Stimulated activated naive CD8-positive, alpha-beta T cell treated with anti-CD3 and anti-CD28 coated beads, Interleukin-15, Interleukin-2, amounts not matched to agents 100 U/mL and 50 U/mL, for 24 hours (primary cell): Measurements from ENCODE around the gene WNT16.
A peak's percentile ranks its signal among the peaks of the same experiment; 100 is the strongest.

Experiments used
- ATAC-seq: fragments of 150-1000 bp; cut with Tn5 transposase; one replicate; pipeline ENCODE4 v1.10.0; 2021
- DNase-seq: peaks from one replicate; pipeline ENCODE4 v3.0.0; 2021

The WNT16 gene

DNA sequence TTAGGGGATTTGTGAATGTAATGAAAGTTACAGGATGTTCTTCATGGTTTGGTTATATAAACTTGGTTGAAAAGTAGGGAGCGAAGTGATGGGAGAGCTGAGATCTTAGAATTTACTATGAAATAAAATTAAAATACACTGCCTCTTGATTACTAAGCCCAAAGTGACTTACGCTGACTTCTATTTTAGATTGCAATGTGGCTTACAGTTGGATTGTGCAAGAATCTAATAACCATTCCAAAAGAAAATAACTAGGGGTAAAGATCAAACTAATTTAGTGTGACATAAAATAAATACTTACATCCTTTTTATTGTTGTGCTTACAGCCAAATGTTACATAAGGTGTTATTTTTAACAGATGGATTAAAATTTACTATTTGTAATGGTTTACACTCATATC is 15.3 kb downstream of the WNT16 start:
- DNase-seq (no peak), ATAC-seq (no peak)

DNA sequence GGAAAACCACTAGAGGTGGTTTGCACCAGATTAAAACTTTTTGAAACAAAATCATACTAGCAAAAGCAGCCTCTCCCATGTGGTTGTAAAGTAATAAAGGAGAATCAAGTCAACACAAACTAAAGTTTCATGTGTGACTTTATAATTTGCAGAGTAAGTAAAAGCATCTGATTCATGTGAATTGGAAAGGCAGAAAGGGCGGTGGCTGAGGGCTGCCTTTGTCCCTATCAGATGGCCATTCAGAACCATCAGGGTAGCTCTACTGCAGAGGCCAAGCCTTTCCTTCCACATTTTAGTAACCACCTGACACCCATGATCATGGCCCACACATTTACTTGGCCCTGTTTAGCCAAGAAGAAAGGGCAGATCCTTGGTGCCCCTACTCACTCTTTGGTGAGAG is 15.7 kb downstream of the WNT16 start:
- ATAC-seq (no peak), DNase-seq (no peak)

DNA sequence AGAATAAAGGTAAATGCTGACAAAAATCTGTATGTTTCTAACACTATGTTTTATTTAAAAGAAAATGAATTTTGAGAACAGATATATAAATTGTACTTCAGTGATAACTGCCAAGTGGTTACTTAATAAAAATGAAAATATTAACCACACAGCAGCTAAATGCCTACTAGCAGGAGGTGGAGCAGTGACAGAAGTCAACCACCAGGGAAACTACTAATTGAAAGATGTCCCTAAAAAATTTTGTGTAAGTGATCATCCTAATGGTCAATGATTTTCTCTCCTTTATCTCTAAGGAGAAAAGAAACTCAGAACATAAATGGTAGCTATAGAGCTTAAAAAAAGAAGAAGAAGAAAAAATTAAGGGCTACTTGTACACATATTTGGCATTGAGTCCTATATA is 22.9 kb downstream of the WNT16 start:
- no peak for DNase-seq
- no peak for ATAC-seq

DNA sequence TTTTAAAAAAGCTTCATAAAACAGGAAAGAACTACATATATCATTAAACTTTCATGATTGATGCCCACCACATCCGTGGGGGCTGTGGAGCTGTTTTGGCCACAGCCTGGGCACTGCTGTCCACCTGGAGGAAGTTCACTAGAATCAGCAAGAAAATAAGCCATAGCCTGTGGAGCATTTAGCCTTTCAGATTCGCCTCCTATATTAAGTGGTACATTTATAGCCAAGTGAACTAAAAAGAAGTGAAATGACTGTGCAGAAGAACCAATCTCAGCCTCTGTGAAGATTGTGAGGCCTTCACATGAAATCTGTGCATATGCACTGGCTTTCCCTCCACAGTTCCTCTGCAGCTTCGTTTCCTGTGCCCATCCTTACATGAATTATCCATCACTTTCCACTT is 23.5 kb downstream of the WNT16 start:
- ATAC-seq (no peak), DNase-seq (no peak)

DNA sequence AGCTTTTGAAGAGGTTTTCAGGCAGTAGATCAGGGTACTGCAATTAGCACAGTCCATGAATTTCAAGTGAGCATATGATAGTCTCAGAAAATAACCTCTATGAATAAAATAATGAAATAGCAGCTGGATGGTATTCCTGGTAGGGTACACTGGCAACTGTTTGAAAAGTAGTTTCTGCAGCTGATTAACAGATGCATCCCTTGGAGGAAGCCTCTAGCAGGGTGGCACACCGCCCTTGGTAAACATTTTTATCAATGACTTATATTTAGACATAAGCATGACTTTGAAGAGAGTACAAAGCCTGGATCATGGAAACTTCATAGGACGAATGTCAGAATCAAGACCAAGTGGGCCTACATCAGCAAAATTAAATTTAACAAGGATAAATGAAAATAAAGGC is 26.8 kb downstream of the WNT16 start:
- ATAC-seq (no peak), DNase-seq (no peak)

DNA sequence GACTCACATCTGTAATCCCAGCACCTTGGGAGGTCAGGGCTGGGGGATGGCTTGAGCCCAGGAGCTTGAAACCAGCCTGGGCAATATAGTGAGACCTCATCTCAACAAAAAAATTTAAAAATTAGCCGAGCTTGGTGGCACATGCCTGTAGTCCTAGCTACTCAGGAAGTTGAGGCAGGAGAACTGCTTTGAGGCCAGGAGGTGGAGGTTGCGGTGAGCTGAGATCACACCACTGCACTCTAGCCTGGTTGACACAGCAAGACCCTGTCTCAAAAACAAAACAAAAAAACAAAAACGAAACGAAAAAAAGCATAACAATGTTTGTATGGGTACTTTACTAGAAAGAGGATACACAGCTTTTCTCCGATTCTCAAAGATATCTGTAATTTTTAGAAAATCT is 31.8 kb downstream of the WNT16 start:
- DNase-seq: no peak
- no peak for ATAC-seq

DNA sequence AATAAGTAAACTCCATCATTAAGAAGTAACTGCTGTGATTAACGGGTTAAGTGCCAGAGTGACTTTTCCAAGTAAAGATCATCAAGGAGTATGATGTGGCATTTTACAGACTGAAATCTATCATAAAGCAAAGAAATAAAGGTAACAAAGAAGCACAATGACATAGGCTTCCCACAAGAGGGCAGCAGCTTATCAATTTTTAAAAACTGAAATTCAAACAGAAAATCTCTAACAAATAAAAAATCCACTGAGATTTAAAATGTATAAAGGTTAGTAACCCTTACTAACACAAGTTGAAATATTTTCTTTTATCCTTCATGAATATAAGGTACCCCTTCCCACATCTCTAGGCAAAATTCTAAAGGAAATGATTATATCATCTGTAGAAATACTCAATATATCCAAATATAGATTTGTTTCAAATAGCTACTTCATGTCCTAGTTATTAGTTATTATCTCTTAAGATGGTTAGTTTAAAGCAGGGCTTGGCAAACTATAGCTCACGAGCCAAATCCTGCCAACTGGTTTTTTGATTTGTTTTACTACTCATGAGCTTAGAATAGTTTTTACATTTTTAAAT is 38.1 kb downstream of the WNT16 start:
- DNase-seq (no peak), ATAC-seq (no peak)

DNA sequence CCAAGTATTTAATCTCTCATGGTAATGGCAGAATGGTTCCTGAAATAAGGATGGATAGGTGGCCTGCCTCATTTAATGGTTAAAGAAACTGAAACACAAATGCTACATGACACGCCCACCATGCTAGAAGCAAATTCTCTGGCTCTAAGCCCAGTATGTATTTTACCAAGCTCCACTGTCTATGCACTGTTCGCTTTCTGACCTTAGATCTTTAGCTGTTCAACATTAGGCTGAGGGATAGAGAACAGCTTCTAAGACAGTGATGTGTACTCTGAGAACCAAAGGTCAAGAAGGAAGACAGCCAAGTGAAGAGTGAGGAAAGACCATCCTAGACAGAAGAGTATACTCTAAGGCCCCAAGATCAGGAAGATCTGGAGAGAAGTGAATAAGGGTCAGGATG is 40.7 kb downstream of the WNT16 start:
- ATAC-seq: no peak
- DNase-seq: no peak

DNA sequence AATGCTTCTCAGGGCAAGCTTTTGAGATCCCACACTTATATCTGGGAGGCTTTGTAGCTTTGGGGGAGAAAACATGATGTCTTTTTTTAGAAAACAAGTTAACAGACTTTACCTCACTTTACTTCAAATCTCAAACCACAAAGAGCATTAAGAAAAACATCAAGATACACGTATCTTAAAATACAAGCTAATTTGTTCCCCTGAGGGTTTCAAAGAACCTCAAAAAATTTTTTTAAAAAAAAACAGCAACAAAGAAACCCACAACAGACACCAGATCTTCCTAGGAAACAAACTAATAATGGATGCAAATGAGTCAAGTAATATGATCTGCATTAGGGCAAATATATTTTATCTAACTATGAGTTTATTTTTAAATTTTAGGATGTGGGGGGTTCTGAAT is 42.6 kb downstream of the WNT16 start:
- ATAC-seq: no peak
- no peak for DNase-seq

DNA sequence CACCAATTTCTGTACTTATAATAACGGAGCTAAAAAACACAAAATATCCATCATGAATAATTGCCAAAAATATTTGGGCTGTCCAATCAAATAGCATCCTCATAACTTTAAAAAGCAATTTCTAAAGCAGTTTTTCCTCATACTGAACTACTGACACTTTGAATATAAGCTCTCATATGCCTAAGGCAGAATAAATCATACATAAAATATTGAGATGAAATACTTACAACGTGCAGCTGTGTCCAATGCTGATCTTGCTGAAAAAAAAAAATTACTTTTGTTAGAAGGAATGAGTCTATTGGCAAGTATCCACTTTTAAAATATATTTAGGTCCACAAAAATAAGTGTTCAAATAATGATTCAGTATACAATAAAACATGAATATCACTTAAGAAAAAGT is 43.1 kb downstream of the WNT16 start:
- no peak for ATAC-seq

DNA sequence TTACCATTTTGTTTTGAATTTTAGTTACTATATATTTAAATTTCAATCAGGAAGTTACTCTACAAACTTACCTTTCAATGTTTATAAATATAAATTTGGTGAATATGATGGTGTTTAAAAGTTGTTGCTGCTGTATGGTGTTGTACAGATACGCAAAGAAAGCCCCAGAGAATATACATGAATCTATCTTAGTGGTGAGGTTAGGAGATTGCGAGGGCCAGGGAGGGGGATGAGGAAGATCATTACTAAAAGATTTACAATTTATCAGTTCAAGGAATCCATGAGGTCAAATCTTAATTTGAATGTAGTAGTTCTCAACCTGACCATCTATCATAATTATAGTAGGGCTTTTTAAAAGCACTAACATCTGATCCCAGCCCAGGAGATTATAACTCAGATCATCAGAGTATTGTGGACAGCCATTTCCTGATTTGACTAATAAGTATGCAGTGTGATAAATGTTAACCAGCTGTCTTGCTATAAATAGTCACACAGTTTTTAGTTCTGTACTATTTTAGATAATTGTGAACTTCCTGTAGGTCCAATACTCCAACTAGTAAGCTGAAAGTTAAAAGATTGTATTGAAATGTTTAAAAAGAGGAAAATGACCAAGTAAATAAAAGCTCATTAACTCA is 43.7 kb downstream of the WNT16 start:
- DNase-seq: no peak
- ATAC-seq: peak; percentile 84

More for the DNA sequence above, 43.1 kb downstream of the WNT16 start:
- DNase-seq: no peak

DNA sequence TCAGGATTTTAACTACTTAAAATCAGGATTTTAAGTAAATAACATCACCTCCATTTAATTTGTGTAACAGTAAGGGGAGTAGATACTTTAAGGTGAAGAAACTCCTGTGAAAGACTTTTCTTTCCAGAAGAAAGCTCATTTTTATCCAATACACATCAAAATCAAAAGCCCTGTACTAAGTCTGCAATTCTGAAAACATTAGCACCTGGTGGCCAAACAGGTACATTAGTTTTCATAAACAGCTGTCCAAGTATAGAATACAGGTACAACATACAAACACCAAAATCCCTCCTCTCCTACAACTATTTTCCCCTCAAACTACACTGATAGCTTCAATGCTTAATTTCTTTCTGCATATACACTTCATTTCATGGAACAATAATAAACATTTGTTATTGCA is 44.4 kb downstream of the WNT16 start:
- ATAC-seq (no peak), DNase-seq (no peak)

DNA sequence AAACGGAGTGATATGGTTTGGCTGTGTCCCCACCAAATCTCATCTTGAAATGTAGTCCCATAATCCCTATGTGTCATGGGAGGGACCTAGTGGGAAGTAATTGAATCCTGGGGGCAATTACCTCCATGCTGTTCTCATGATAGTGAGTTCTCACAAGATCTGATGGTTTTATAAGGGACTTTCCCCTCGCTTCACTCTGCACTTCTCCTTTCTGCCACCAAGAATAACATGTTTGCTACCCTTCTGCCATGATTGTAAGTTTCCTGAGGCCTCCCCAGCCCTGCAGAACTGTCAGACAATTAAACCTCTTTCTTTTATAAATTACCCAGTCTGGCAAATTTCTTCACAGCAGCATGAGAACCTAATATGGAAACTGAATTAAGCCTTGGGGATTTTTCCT is 48.2 kb downstream of the WNT16 start:
- DNase-seq: no peak
- no peak for ATAC-seq

DNA sequence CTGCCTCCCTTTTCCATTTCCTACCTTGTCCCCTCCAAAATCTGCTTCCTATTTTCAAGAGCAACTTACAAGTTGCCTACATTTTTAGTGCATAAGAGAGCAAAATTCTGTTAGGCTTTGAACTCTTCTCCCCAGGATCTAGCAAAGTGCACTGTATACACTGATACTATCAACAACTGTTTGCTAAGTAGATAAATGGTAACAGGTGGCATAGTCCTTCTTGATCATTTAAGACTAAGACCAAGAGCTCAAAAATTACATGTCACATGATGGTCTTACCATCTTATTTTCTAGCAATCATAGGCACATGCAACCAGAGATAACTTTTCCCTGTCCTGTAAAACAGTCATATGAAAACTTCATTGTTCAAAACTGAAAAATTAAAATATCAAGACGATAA is 51.1 kb downstream of the WNT16 start:
- ATAC-seq (no peak), DNase-seq (no peak)

DNA sequence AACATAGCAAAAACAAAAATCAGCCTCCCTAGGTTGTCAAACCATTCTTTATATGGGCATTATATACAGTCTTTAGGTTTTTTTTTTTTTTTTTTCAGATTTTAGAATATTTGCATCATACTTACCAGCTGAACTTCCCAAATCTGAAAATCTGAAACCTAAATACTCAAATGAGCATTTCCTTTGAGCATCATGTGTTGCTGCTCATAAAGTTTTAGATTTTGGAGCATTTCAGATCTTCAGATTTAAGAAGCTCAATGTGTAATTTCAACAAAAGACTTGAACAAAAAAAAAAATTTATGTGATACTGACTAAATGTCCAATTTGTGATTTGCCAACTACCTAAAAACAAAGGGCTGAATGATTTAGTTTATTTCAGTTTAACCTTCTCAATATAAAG is 53.7 kb downstream of the WNT16 start:
- DNase-seq: no peak
- no peak for ATAC-seq

DNA sequence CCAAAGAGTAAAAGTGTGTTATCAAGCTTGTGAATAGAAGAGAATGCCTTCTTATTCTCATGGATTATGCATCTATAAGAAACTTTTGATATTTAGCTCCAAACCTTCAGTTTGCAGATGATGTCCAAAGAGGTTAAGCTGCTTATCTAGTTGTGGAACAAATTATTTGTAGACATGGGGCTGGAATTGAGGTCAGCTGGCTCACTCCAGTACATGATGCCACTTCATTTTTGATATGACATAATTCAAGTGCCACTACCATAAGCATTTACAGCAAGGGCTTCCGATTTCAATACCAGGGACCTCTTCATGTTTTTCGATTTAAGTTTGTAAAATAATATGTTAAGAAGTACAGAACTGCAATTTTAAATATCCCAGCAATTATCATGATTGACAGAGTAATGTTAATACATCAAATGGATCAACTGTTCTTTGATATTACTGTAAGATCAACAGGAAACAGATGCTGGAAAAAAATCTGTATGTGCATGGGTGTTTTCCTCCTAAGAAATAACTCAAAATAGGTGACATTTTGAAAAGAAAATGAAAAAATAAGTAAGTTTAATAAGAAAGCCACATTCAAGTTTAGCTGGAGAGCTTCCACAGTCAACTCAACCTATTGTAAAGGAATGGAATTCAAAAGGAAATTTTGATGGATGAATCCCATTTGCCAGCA is 54.6 kb downstream of the WNT16 start:
- DNase-seq (no peak), ATAC-seq (no peak)

DNA sequence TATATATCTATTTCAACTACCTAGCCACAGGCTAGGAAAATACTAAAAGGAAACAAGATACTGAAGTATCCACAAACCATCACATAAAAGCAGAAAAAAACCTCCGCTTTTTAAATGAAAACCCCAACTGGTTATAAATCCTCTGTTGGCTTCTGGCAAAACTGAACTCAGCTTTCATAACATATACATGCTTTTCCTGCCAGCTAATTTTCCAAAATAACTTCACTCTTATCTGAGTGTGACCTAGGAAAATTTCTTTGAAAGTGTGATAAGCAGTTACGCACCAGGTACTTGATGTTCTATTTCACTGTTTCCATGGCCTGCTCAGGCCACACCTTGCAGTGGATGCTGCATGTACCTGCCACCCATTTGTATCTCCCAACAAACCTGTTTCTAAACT is 55.5 kb downstream of the WNT16 start:
- DNase-seq (no peak), ATAC-seq (peak; percentile 65)

DNA sequence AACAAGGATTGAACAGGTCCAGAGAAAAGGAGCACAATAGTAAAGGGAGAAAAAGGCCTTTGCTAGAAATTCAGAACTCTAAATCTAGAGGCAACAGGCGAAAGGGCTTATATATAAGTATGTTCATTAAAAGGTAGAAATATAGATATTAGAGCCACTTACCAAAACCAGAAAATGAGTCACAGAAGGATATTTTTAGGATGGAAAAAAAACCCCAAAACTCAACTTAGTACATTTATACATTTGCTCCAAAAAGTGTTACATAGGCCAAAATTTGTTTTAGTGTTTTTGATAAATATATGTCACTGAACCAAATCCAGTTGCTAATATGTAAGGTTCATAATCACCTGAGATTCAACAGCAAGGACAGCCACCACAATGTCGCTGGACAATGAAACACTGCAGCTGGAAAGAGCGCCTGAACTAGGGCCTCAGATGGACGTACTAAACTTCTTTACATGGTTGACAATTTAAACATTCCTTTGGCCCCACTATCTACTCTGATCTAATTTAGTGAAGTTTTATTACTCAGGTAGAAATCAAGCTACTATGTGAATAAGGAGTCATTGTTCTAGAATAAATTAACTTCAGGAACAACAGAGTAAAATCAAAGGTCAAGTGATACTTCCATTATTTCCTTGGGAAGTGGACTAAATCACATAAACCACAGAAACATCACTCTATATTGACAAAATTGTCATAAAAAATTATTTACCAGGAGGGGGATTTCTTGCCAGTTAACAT is 56.4 kb downstream of the WNT16 start:
- no peak for ATAC-seq

DNA sequence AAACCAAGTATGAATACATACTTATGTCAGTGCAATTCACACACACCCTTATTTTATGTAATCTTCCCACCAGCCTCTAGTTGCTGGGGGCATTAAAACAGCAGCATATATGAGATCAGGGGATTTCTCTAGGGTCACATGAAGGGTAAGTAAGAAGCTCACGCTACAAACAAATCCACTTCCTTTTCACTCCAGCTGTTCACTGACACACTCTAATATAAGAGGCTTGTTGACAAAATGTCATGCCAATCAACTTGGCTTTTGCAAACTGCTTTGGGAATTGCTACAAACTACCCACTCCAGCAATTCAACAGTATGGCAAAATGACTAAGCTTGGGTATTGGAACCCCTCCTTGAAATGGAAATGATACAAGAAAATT is 57.0 kb downstream of the WNT16 start:
- ATAC-seq: peak; percentile 55
- DNase-seq: no peak

More for the DNA sequence above, 56.4 kb downstream of the WNT16 start:
- DNase-seq: no peak

DNA sequence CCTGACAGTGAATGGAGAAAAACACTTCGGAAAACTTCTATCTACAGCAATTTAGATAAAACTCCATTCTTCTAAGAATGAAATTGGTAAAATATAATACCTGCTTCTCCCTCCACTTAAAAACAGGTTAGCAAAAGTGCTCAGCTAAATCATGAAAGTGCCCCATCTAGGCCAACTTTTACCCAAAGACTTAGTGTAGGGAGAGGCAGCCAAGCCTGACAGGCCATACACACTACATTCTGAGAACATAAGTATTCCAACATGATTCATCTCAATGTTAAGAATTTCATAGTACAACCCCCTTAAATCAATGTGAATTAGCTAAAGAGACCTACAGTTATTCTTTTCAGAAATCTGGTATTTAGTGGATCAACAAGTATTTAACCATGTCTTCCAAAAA is 60.1 kb downstream of the WNT16 start:
- ATAC-seq: no peak
- no peak for DNase-seq

DNA sequence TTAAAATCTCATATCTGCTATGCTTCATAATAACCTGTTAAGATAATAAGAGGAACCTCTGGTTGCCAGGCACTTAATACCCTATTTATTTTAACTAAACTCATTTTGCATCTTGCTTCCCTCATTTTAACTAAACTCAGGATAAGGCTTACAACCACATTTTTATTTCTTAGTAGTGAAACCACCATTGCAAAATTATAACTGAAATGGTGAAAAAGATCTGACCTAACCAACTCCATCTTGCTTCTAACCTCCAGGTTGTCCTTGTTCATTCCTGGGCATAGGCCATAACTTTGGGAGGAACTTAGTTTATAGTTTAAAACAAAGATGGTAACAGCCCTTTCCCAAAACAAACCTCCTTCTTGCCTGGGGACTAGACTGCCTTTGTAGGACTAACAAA is 61.3 kb downstream of the WNT16 start:
- DNase-seq (no peak), ATAC-seq (no peak)

DNA sequence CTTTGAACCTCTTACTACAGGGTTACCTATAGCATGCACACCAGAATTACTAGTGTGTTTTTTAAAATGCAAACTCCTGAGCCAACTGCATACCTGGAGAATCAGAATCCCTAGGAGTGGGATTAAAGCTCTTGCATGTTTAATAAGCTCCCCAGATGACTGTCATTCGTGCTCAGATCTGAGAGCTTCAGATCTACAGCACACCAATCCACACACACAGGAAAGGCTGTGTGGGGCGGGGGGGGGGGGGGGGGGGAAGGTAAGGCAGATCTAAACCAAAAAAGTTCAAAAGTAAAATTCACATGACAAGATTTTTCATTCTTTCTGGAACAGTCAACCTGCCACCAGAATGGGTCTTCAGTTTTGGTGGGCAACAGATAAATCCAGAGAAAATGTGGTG is 61.8 kb downstream of the WNT16 start:
- DNase-seq (no peak), ATAC-seq (no peak)
